GM23338 (cell line): ENCODE results near the gene LRIG1. TPM values are rescaled to one million over a fixed set of nuclear protein-coding genes. Genes with fewer than 3 reads are reported as not detected.
A peak's percentile ranks its signal among the peaks of the same experiment; 100 is the strongest.

Experiments used
- ATAC-seq: fragments of 200-7000 bp; cut with Tn5 transposase; 3 replicates; pipeline ENCODE4 v1.9.1; 2020
- DNase-seq: peaks from one replicate; pipeline ENCODE4 v3.0.0-alpha.2; 2015; ENCODE audit warnings: low spot score
- H2AFZ ChIP-seq: fragments of 200-600 bp; sonication (generic); 2 replicates; pipeline ENCODE4 v1.8.0; 2016; ENCODE audit warnings: antibody characterized with exemption, mild to moderate bottlenecking, moderate library complexity
- H3F3A ChIP-seq: fragments of 200-600 bp; sonication (generic); replicated peaks from 2 replicates; pipeline ENCODE4 v1.8.0; 2017; ENCODE audit warnings: antibody characterized with exemption, mixed run types, low read depth
- H3K27ac ChIP-seq: fragments of 200-600 bp; sonication (generic); 2 replicates; pipeline ENCODE4 v1.6.1; 2016; ENCODE audit warnings: low read depth
- H3K27me3 ChIP-seq: fragments of 200-600 bp; sonication (generic); 2 replicates; pipeline ENCODE4 v1.8.0; 2016; ENCODE audit warnings: mild to moderate bottlenecking, mixed run types, moderate library complexity; ENCODE audit not compliant: insufficient read depth
- H3K36me3 ChIP-seq: fragments of 200-600 bp; sonication (generic); 2 replicates; pipeline ENCODE4 v1.8.0; 2016; ENCODE audit warnings: mild to moderate bottlenecking; ENCODE audit not compliant: insufficient read depth
- H3K4me1 ChIP-seq: fragments of 200-600 bp; sonication (generic); 2 replicates; pipeline ENCODE4 v1.8.0; 2016; ENCODE audit warnings: mild to moderate bottlenecking, moderate library complexity; ENCODE audit not compliant: insufficient read depth
- H3K4me2 ChIP-seq: fragments of 200-600 bp; sonication (generic); 2 replicates; pipeline ENCODE4 v1.7.1; 2017; ENCODE audit warnings: mixed run types
- H3K4me3 ChIP-seq: fragments of 200-600 bp; sonication (generic); 2 replicates; pipeline ENCODE4 v1.6.1; 2016; ENCODE audit warnings: mixed run types
- H3K79me2 ChIP-seq: fragments of 200-600 bp; sonication (generic); replicated peaks from 2 replicates; pipeline ENCODE4 v1.8.0; 2017; ENCODE audit warnings: mild to moderate bottlenecking; ENCODE audit not compliant: insufficient read depth
- H3K9me2 ChIP-seq: fragments of 200-600 bp; sonication (generic); 2 replicates; pipeline ENCODE4 v1.8.0; 2017; ENCODE audit not compliant: insufficient read depth
- H4K20me1 ChIP-seq: fragments of 200-600 bp; sonication (generic); replicated peaks from 2 replicates; pipeline ENCODE4 v1.8.0; 2017; ENCODE audit warnings: mild to moderate bottlenecking; ENCODE audit not compliant: insufficient read depth
- H3K27ac Mint-ChIP-seq: 2 replicates; pipeline ENCODE4 v1.8.0; 2020; ENCODE audit warnings: inconsistent platforms, mild to moderate bottlenecking, moderate library complexity, mixed read lengths
- H3K27me3 Mint-ChIP-seq: 3 replicates; pipeline ENCODE4 v1.8.0; 2022; ENCODE audit warnings: low read depth, mild to moderate bottlenecking, moderate library complexity, mixed read lengths, inconsistent platforms; ENCODE audit not compliant: insufficient read depth, poor library complexity
- H3K36me3 Mint-ChIP-seq: 3 replicates; pipeline ENCODE4 v1.8.0; 2021; ENCODE audit warnings: low read depth, mild to moderate bottlenecking, inconsistent platforms, moderate library complexity, mixed read lengths
- H3K4me1 Mint-ChIP-seq: 3 replicates; pipeline ENCODE4 v1.8.0; 2020; ENCODE audit warnings: mild to moderate bottlenecking, inconsistent platforms, mixed read lengths
- H3K4me3 Mint-ChIP-seq: 3 replicates; pipeline ENCODE4 v1.8.0; 2021; ENCODE audit warnings: moderate library complexity, mild to moderate bottlenecking, inconsistent platforms, mixed read lengths
- H3K9me3 Mint-ChIP-seq: 3 replicates; pipeline ENCODE4 v1.8.0; 2020; ENCODE audit warnings: moderate library complexity, mild to moderate bottlenecking, inconsistent platforms, mixed read lengths
- CREB1 ChIP-seq: fragments of 250-450 bp; sonication (Bioruptor Pico); IDR thresholded peaks from 2 replicates; pipeline ENCODE4 v1.5.0; 2020; ENCODE audit warnings: low read depth, mild to moderate bottlenecking, moderate library complexity
- STAT1 ChIP-seq: IDR thresholded peaks from one replicate; pipeline ENCODE4 v1.6.1; 2016; ENCODE audit warnings: antibody characterized with exemption; ENCODE audit not compliant: unreplicated experiment
- ZNF462 ChIP-seq: fragments of 250-450 bp; sonication (Bioruptor Pico); IDR thresholded peaks from 2 replicates; pipeline ENCODE4 v1.5.0; 2020; ENCODE audit warnings: mild to moderate bottlenecking, moderate library complexity
- polyA plus RNA-seq: library from polyadenylated mRNA; unstranded; fragments of >200 nt; fragmentation: Nextera tagmentation; extraction: Ambion mirVana; gene quantifications from 2 replicates; pipeline ENCODE4 v1.2.1, GENCODE V29; 2016
- total RNA-seq: library from RNA; depleted of rRNA; stranded (reverse); fragments of >200 nt; shearing (Covaris generic); gene quantifications from 2 replicates; pipeline ENCODE4 v1.2.3, GENCODE V29; 2014
- TF ChIP-seq, protein P1 (sequence below): IDR thresholded peaks from one replicate; pipeline ENCODE4 v1.6.1; 2018; ENCODE audit warnings: antibody characterized with exemption; ENCODE audit not compliant: unreplicated experiment
- TF ChIP-seq, protein P2 (sequence below): IDR thresholded peaks from 2 replicates; pipeline ENCODE4 v1.6.1; 2016; ENCODE audit warnings: antibody characterized with exemption

LRIG1 gene
- total and polyA plus RNA-seq, 2 experiments from 2014 or later = 40.0 to 134 TPM

- Histone ChIP-seq H3F3A (0 out of 2 replicates have a peak, but pooled peaks cover 5% of the 10 kb centered on the region), H3K4me3 (no peak overlapping the region), H3K9me2 (no peaks in the 10 kb centered on the region), H3K36me3 (peaks cover 26% of the 10 kb centered on the region; the same call in 1 of the 2 replicates), H3K4me1 (peaks cover 55% of the 10 kb centered on the region), H3K27ac (0 out of 2 replicates have a peak overlapping the region, but pooled peaks have one; percentile 63), H3K27me3 (no peaks in the 10 kb centered on the region), H3K79me2 (peaks cover 98% of the 10 kb centered on the region), H3K4me2 (no peak overlapping the region), H4K20me1 (peaks cover 63% of the 10 kb centered on the region), H2AFZ (no peak overlapping the region)
- DNase-seq (no peak), ATAC-seq (no peak)
- H3K27me3 Mint-ChIP-seq = peaks cover 9% of the 10 kb centered on the region
- peak overlapping the region; percentile 40; the same call in 1 of the 2 replicates for H3K27ac Mint-ChIP-seq
- no peak overlapping the region for H3K4me3 Mint-ChIP-seq
- no peaks in the 10 kb centered on the region for H3K9me3 Mint-ChIP-seq
- no peak for TF ChIP-seq CREB1 (CRISPR knock-in tag)
- TF ChIP-seq, protein P1, sequence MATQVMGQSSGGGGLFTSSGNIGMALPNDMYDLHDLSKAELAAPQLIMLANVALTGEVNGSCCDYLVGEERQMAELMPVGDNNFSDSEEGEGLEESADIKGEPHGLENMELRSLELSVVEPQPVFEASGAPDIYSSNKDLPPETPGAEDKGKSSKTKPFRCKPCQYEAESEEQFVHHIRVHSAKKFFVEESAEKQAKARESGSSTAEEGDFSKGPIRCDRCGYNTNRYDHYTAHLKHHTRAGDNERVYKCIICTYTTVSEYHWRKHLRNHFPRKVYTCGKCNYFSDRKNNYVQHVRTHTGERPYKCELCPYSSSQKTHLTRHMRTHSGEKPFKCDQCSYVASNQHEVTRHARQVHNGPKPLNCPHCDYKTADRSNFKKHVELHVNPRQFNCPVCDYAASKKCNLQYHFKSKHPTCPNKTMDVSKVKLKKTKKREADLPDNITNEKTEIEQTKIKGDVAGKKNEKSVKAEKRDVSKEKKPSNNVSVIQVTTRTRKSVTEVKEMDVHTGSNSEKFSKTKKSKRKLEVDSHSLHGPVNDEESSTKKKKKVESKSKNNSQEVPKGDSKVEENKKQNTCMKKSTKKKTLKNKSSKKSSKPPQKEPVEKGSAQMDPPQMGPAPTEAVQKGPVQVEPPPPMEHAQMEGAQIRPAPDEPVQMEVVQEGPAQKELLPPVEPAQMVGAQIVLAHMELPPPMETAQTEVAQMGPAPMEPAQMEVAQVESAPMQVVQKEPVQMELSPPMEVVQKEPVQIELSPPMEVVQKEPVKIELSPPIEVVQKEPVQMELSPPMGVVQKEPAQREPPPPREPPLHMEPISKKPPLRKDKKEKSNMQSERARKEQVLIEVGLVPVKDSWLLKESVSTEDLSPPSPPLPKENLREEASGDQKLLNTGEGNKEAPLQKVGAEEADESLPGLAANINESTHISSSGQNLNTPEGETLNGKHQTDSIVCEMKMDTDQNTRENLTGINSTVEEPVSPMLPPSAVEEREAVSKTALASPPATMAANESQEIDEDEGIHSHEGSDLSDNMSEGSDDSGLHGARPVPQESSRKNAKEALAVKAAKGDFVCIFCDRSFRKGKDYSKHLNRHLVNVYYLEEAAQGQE = no peak
- TF ChIP-seq, protein P2, sequence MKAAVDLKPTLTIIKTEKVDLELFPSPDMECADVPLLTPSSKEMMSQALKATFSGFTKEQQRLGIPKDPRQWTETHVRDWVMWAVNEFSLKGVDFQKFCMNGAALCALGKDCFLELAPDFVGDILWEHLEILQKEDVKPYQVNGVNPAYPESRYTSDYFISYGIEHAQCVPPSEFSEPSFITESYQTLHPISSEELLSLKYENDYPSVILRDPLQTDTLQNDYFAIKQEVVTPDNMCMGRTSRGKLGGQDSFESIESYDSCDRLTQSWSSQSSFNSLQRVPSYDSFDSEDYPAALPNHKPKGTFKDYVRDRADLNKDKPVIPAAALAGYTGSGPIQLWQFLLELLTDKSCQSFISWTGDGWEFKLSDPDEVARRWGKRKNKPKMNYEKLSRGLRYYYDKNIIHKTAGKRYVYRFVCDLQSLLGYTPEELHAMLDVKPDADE = no peak
- H3K36me3 Mint-ChIP-seq = peaks cover 91% of the 10 kb centered on the region
- H3K4me1 Mint-ChIP-seq = peaks cover 76% of the 10 kb centered on the region
Measured at GRCh38 chr3:66452303-66453011, 48.4 kb downstream of the LRIG1 start.

GRCh38 chr3:66451766-66452165, 49.1 kb downstream of the LRIG1 start:
- Histone ChIP-seq H3K4me3 (no peak overlapping the region), H3K4me1 (peaks cover 51% of the 10 kb centered on the region), H3F3A (0 out of 2 replicates have a peak, but pooled peaks cover 4% of the 10 kb centered on the region), H3K27me3 (no peaks in the 10 kb centered on the region), H3K9me2 (no peaks in the 10 kb centered on the region), H2AFZ (no peak overlapping the region), H3K36me3 (peaks cover 22% of the 10 kb centered on the region; the same call in 1 of the 2 replicates), H3K4me2 (no peak overlapping the region), H3K79me2 (peaks cover 99% of the 10 kb centered on the region), H4K20me1 (peaks cover 59% of the 10 kb centered on the region), H3K27ac (0 out of 2 replicates have a peak overlapping the region, but pooled peaks have one; percentile 63)
- H3K36me3 Mint-ChIP-seq = peaks cover 89% of the 10 kb centered on the region
- ATAC-seq (no peak), DNase-seq (no peak)
- peaks cover 77% of the 10 kb centered on the region for H3K4me1 Mint-ChIP-seq
- peaks cover 9% of the 10 kb centered on the region for H3K27me3 Mint-ChIP-seq
- H3K4me3 Mint-ChIP-seq = no peak overlapping the region
- H3K9me3 Mint-ChIP-seq = no peaks in the 10 kb centered on the region
- TF ChIP-seq STAT1 (no peak), ZNF462 (CRISPR knock-in tag) (no peak)
- no peak overlapping the region for H3K27ac Mint-ChIP-seq
